ENCODE results near the gene KDM1B.

Gene KDM1B

GRCh38 chr6:18186033-18186432 is 30.8 kb downstream of the KDM1B start:
- H3K4me3 ChIP-seq (ENCODE audit: low read length) = no peak overlapping the region
- peak; percentile 12 for DNase-seq (ENCODE audit: low read depth)

GRCh38 chr6:18186540-18187250 is 31.5 kb downstream of the KDM1B start:
- DNase-seq (ENCODE audit: low read depth) = no peak
- TF ChIP-seq CTCF (IDR thresholded peaks at IDR 0.05; ENCODE audit: insufficient read depth, low read depth, low read length, missing control alignments) = no peak
- H3K4me3 ChIP-seq (ENCODE audit: low read length) = no peak overlapping the region

More at GRCh38 chr6:18186033-18186432, 30.8 kb downstream of the KDM1B start:
- no peak for TF ChIP-seq CTCF (IDR thresholded peaks at IDR 0.05; ENCODE audit: insufficient read depth, low read depth, low read length, missing control alignments)

- TF ChIP-seq CTCF (IDR thresholded peaks at IDR 0.05; ENCODE audit: insufficient read depth, low read depth, low read length, missing control alignments) = no peak
- no peak for DNase-seq (ENCODE audit: low read depth)
- H3K4me3 ChIP-seq (ENCODE audit: low read length) = no peak overlapping the region
Observed at GRCh38 chr6:18187701-18188100, 32.5 kb downstream of the KDM1B start.

- DNase-seq (ENCODE audit: low read depth) = no peak
- no peak for TF ChIP-seq CTCF (IDR thresholded peaks at IDR 0.05; ENCODE audit: insufficient read depth, low read depth, low read length, missing control alignments)
- H3K4me3 ChIP-seq (ENCODE audit: low read length) = no peak overlapping the region
Observed at GRCh38 chr6:18189196-18189595, 34.0 kb downstream of the KDM1B start.

GRCh38 chr6:18192026-18192425 is 36.8 kb downstream of the KDM1B start:
- no peak overlapping the region for H3K4me3 ChIP-seq (ENCODE audit: low read length)
- DNase-seq (ENCODE audit: low read depth) = no peak
- no peak for TF ChIP-seq CTCF (IDR thresholded peaks at IDR 0.05; ENCODE audit: insufficient read depth, low read depth, low read length, missing control alignments)

- H3K4me3 ChIP-seq (ENCODE audit: low read length) = no peak overlapping the region
- DNase-seq (ENCODE audit: low read depth) = no peak
- TF ChIP-seq CTCF (IDR thresholded peaks at IDR 0.05; ENCODE audit: insufficient read depth, low read depth, low read length, missing control alignments) = no peak
Observed at GRCh38 chr6:18203786-18204185, 48.6 kb downstream of the KDM1B start.

- no peak for TF ChIP-seq CTCF (IDR thresholded peaks at IDR 0.05; ENCODE audit: insufficient read depth, low read depth, low read length, missing control alignments)
- no peak overlapping the region for H3K4me3 ChIP-seq (ENCODE audit: low read length)
- DNase-seq (ENCODE audit: low read depth) = no peak
Observed at GRCh38 chr6:18204691-18205090, 49.5 kb downstream of the KDM1B start.
